Activated T-helper 17 cell treated with anti-CD3 and anti-CD28 coated beads, Interleukin-2, amount 50 U/mL, for 72 hours (primary cell): Measurements from ENCODE around the gene NAT16. TPM values are rescaled to one million over a fixed set of nuclear protein-coding genes. Genes with fewer than 3 reads are reported as not detected.

Experiments
- ATAC-seq: fragments of 150-1000 bp; cut with Tn5 transposase; replicated peaks from 2 replicates; pipeline ENCODE4 v1.10.0; 2021; ENCODE audit warnings: mild to moderate bottlenecking, moderate library complexity
- H3K27ac Mint-ChIP-seq: one replicate; pipeline ENCODE4 v1.8.0; 2022; ENCODE audit warnings: mixed read lengths
- H3K27me3 Mint-ChIP-seq: one replicate; pipeline ENCODE4 v1.8.0; 2022; ENCODE audit warnings: mixed read lengths
- H3K36me3 Mint-ChIP-seq: one replicate; pipeline ENCODE4 v1.8.0; 2022; ENCODE audit warnings: low read depth, mild to moderate bottlenecking, mixed read lengths
- H3K4me1 Mint-ChIP-seq: one replicate; pipeline ENCODE4 v1.8.0; 2022; ENCODE audit warnings: mixed read lengths
- H3K4me3 Mint-ChIP-seq: one replicate; pipeline ENCODE4 v1.8.0; 2022; ENCODE audit warnings: mild to moderate bottlenecking, mixed read lengths
- H3K9me3 Mint-ChIP-seq: one replicate; pipeline ENCODE4 v1.8.0; 2022; ENCODE audit warnings: mixed read lengths
- total RNA-seq, 2 donors: library from RNA; stranded (reverse); gene quantifications; one replicate each; pipeline ENCODE4 v1.2.3, GENCODE V29; 2022

NAT16 gene
- total RNA-seq, 2 donors from 2014 or later, result not detected

DNA sequence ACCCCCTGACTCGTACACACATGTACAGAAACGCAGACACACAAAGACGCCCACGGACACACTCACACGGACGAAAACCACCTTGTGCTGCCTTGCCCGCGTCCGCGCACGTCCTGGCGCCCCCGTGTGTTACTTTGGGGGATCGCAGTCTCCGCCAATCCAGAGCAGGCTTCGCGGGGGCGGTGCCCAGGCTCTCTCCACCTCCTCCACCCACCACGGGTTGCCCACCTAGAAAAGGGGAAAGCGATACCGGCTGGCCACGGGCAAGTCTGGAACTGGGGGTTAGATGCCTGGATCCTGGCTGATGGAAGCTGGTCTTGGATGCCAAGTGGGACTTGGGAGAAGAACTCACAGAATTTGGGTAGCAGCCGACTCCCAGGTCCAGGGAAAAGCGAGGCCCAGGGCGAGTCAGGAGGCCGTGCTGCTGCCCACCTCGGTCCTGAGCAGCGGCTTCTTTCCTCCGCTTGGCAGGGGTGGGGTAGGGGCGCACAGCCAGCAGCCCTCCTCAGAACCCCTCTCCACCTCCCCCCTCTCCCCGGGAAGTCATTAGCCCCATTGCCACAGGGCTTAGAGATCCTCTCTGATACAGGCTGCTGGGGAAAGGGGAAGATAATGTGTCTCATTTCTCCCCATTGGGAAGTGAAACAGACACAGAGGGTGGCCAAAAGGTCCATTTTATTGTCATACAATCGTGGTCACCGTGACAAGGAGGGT lies 10.1 kb downstream of the NAT16 start:
- H3K36me3 Mint-ChIP-seq, result peaks cover 9% of the 10 kb centered on the region
- H3K4me1 Mint-ChIP-seq, result peaks cover 54% of the 10 kb centered on the region
- no peaks in the 10 kb centered on the region for H3K9me3 Mint-ChIP-seq
- no peak overlapping the region for H3K27ac Mint-ChIP-seq
- peak overlapping the region; percentile 60 for H3K4me3 Mint-ChIP-seq
- ATAC-seq, result peak; percentile 37
- peaks cover 64% of the 10 kb centered on the region for H3K27me3 Mint-ChIP-seq

DNA sequence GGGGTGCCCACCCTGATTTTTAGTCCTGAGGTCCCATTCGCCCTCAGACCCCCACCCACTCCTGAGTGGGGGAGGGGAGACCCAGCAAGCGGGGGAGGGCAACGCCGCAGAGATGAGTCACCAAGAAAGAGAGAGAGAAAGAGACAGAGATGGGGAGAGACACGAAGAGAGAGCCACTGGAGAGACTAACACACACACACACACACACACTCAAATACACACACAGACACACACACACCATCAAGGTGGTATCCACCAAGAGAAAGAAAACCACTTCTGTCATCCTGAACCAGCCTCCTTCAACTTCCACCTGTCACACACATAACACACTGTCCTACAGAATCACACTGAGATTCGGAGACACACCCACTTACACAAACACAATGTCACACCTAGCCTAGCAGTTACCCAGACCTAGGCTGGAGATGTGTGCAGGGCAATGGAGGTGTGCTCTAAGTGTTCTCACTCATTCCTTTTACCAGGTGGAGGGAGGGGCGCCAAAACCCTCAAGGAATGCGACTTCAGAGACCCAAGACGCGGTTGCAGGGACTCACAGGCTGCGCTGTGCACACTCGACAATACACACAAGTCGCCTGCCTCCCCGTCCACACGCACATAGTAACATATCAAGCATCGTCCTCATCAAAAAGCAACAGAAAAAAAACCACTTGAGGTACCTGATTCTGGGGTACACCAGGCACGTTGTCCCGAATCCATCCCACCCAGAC lies 10.8 kb downstream of the NAT16 start:
- Mint-ChIP-seq H3K9me3 (no peaks in the 10 kb centered on the region), H3K4me3 (peak overlapping the region; percentile 54), H3K27me3 (peaks cover 61% of the 10 kb centered on the region), H3K36me3 (peaks cover 11% of the 10 kb centered on the region), H3K27ac (peak overlapping the region; percentile 1), H3K4me1 (peaks cover 54% of the 10 kb centered on the region)
- ATAC-seq, result no peak

DNA sequence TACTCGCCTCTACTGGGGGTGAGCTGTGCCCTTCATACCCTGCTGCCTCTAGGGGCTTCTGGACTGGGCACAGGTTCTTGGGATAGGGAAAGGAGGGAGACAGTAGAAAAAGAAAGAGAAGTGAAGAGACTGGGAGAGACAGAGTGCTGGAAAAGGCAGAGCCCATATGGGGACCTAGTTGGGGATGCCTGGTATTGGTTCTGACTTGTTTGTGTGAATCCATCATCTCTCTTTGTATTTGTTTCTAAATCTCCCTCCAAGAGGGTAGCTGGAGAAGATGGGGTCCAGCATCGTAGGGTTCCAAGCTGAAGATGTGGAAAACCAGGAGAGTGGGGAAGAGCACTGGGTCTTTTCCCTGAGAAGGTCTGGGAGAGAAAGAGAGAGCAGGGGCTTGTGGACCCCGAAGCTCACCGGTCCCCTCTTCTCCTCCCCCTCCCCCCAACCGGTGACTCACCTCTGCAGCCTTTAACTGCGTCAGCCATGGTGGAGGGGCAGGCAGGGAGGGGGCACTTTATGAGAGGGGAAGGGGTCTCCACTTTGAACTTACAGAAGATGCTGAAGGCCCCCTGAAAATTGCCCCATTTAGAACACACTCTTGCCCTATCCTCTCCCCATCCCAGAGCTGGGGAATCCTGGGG lies 11.6 kb downstream of the NAT16 start:
- H3K27ac Mint-ChIP-seq, result no peak overlapping the region
- H3K36me3 Mint-ChIP-seq, result peaks cover 11% of the 10 kb centered on the region
- peaks cover 50% of the 10 kb centered on the region for H3K4me1 Mint-ChIP-seq
- H3K4me3 Mint-ChIP-seq, result peak overlapping the region; percentile 54
- no peak for ATAC-seq
- H3K27me3 Mint-ChIP-seq, result peaks cover 56% of the 10 kb centered on the region
- no peaks in the 10 kb centered on the region for H3K9me3 Mint-ChIP-seq

DNA sequence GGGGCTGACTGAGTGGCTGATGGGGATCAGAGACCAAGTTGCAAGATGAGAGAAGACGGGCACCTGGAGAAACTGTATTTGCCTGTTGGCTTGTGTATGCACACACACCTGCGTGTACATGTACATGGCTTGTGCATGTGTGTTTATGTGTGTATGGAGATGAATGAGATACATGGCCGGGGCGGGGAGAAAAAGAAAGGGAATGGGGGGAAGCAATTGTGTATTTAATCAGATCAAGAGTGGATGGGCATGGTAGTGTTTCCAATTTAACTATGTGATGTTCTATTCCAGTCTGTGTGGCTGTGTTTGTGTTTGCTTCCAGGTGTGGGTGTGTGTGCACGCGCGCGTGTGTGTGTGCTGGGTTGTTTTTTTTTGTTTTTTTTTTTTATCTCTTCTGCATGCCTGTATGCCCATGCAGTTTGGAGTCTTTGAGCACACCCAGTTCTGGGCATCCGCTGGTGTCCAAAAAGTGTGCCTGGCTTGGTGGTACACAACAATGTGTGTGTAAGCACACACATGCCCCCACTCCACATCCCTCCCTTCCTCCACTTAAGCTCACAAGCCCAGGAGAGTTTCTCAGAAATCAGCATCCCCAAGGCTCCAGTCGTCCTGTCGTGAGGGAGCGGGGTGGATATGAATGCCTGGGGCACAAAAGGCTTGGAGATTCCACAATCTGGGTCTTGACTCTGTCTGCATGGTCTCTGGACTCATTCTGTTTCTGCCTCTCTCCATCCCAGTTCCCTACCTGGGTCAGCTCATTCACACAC lies 12.3 kb downstream of the NAT16 start:
- ATAC-seq, result no peak
- H3K4me1 Mint-ChIP-seq, result peaks cover 50% of the 10 kb centered on the region
- no peak overlapping the region for H3K27ac Mint-ChIP-seq
- H3K27me3 Mint-ChIP-seq, result peaks cover 54% of the 10 kb centered on the region
- H3K4me3 Mint-ChIP-seq, result peak overlapping the region; percentile 91
- H3K36me3 Mint-ChIP-seq, result peaks cover 11% of the 10 kb centered on the region
- H3K9me3 Mint-ChIP-seq, result no peaks in the 10 kb centered on the region

DNA sequence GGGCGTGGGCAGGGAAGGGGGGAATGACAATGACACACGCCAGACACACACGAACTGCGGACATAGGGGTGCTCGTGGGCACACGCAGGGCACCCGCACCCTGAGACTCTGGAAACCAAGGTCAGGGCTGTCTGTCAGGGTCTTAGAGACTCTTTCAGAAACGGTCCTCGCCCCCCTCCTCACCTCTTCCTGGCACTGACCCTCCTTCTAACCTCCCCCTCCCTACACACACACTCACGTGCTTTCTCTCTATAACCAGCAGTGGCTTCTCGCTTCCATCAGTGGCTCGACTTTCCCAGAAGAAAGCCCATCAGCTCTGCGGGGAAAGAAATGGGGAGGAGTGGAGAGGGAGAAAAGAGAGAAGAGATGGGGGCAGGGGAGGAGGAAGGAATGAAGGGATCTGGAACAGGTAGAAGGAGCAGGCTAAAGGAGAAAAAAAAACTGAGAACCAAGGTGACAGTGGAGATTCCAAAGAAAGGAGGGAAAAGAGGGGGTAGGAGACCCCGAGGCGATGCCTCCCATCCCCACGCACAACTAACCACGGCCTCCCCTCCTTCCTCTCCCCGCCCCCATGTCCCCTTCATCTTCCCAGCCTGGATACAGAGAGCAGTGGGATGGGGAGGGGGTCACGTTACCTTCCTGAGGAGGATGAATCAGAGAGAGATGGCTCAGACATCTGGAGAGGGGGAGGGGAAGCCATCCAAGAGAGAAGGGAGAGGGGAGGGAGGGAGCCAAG lies 13.0 kb downstream of the NAT16 start:
- Mint-ChIP-seq H3K9me3 (no peaks in the 10 kb centered on the region), H3K4me1 (peaks cover 50% of the 10 kb centered on the region), H3K27ac (no peak overlapping the region), H3K36me3 (peaks cover 16% of the 10 kb centered on the region), H3K27me3 (peaks cover 52% of the 10 kb centered on the region), H3K4me3 (peak overlapping the region; percentile 91)
- ATAC-seq, result no peak

DNA sequence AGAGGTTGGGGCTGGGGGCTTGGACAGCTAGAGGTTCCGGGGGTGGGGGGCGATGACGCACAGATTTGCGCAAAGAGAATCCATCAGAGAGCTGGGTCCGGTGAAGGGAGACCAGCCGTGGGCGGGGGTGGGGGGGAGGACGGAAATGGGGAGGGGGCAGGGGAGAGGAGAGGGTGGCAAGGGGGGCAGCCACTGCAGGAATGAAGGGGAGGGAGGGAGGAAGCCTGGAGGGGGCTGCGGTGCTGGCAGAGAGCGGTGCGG lies 13.5 kb downstream of the NAT16 start:
- peaks cover 48% of the 10 kb centered on the region for H3K27me3 Mint-ChIP-seq
- peak overlapping the region; percentile 91 for H3K4me3 Mint-ChIP-seq

DNA sequence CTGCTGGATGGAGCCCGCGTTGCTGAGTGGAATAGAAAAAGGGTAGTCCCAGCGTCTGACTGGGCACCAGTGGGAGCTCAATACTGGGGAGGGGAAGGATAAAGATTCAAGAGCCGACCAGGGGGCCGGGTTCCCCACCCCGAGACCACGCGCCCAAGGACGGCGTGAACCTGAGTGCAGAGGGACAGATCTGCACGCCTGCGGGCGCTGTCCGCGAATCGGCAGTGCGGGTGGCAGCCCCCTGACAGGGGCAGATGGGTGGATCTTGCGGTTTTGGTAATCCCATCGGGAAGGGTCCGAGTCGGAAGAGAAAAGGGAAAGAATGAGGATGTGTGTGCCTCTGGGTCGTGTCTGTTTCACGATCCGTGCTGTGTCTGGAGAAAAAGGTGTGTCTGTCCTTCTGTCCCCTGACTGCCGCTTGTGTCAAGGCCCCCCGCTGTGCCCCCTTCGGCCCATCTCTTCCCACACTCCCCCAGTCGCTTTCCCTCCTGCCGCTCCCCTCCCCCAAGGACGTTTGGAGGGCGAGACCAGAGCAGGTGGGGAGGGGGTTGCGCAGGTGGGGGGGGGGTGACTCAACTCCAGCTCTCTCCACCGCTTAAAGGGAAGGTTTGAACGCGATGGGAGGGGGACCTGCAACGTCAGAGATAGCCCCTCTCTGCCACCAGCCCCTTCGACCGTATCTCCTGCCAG lies 14.0 kb downstream of the NAT16 start:
- Mint-ChIP-seq H3K27me3 (peaks cover 48% of the 10 kb centered on the region), H3K4me3 (peak overlapping the region; percentile 91), H3K36me3 (peaks cover 23% of the 10 kb centered on the region), H3K4me1 (peaks cover 42% of the 10 kb centered on the region), H3K27ac (peak overlapping the region; percentile 38), H3K9me3 (no peaks in the 10 kb centered on the region)
- ATAC-seq, result no peak

More for the DNA sequence above, 13.5 kb downstream of the NAT16 start:
- ATAC-seq, result no peak
- Mint-ChIP-seq H3K9me3 (no peaks in the 10 kb centered on the region), H3K36me3 (peaks cover 19% of the 10 kb centered on the region), H3K4me1 (peaks cover 46% of the 10 kb centered on the region), H3K27ac (no peak overlapping the region)

DNA sequence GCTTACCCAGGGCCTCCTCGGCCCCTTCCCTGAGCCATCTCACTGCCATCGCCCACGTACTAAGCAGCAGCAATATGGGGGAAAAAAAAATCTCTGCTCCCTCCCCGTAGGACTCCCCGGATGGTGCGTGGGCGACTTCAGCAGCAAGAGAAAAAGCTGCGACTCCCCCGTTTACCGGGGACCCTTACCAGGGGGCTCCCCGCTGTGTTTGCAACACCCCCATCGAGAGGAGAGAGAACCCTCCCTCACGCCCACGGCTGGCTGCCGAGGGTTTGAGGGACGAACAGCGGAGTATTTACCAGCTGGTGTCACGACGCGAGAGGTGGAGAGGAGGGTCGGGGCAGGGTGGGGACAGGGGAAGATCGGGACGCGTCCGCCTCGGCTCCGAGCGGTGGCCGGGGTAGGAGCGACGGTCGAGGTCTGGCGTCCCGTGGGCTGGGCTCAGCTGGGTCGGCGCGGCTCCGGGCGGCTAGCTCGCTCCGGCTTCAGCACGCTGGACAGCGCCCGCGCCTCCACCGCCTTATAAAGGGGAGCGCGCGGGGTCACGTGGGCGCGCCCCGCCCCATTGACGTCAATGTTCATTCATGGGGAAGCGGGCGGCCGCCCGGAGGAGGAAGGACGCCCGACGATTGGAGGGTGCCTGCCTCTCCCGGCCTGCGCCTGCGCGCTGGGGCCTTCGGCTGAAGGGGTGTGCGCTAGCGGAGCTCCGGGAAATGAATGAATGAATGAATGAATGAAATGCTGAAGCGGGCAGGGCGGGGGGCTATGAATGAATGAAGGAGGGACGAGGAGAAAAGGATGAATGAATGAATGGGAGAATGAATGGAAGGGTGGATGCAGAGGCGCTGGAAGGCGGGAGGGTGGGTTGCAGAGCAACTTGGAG lies 14.8 kb downstream of the NAT16 start, which contains the start of gene VGF:
TSS of gene VGF (minus strand) at position 495 of the 883 bp plus-strand sequence. CDS start 726 bp downstream, outside the sequence.
- Mint-ChIP-seq H3K4me1 (peaks cover 35% of the 10 kb centered on the region), H3K36me3 (peaks cover 31% of the 10 kb centered on the region), H3K27me3 (peaks cover 40% of the 10 kb centered on the region), H3K9me3 (no peaks in the 10 kb centered on the region), H3K4me3 (peak within 1 kb of the TSS; percentile 91), H3K27ac (peak within 1 kb of the TSS; percentile 38)
- peak; percentile 92 for ATAC-seq

DNA sequence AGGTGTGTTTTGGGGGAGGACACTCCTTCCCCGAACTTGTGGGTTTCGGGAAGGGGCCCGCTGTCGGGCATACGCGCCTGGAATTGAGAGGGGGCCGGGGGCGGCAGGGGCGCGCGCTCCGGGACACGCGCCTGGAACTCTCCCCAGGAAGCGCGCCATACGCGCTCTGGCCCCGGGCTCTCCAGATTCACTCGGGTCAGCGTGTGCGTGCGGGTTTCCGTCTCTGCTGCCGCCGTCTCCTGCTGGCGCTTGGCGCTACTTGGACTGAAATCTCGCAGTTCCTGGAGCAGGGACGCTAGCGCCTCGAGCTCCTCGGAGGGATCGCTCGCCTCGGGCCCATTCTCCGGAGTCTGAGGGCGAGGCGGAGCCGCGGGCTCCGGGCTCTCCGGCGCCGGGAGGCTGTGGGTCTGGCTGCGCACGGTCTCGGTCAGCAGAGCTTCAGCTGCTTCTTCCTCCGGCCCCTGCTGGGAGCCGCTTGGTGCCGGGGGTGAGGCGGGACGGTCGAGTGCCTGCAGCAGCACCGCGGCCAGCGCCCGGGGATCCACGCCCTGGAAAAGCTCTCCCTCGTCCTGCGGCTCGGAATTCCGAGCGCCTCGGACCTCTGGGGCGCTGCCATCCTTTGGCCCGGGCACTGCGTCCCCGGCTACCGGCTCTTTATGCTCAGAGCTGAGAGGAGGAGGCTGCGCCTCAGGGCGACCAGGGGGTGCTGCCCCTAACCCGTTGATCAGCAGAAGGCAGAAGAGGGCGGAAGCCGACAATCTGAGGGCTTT lies 15.8 kb downstream of the NAT16 start:
- Mint-ChIP-seq H3K27ac (no peak overlapping the region), H3K4me1 (peaks cover 28% of the 10 kb centered on the region), H3K9me3 (no peaks in the 10 kb centered on the region), H3K4me3 (peak overlapping the region; percentile 91), H3K36me3 (peaks cover 42% of the 10 kb centered on the region), H3K27me3 (peaks cover 34% of the 10 kb centered on the region)
- no peak for ATAC-seq

DNA sequence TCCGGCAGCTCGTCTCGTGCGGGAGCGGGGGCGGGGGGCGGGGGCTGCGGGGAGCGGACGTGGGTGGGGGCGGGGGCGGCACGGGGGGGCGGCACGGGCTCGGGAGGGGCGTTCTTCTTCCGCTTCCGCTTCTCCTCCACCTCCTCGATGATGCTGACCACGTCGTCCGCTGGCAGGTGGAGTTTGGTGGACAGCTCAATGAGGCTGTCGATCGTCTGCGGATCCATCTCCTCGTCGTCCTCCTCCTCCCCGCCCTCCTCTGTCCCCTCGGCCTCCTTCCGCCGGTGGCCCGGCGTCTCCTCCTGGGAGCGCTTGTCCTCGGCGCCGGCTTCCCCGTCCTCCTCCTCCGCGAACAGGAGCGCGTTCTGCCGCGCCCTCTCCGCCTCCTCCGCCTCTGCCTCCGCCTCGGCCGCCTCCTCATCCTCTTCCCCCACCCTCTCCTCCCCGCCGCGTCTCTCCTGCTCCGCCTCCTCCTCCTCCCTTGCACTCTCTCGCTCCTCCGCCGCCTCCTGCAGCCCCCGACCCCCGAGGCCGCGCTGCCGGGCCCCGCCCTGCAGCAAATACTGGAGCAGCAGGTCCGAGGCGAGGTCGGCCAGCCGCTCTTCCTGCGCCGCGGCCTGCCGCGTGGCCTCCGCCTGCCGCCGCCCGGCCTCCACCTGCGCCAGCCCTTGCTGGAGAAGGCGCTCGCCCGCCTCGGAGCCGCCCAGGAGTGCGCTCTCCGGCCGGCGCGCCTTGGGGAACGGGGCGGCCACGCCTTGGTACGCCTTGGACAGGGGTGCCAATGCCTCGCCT lies 16.6 kb downstream of the NAT16 start:
- peaks cover 23% of the 10 kb centered on the region for H3K4me1 Mint-ChIP-seq
- no peaks in the 10 kb centered on the region for H3K9me3 Mint-ChIP-seq
- H3K27me3 Mint-ChIP-seq, result peaks cover 29% of the 10 kb centered on the region
- H3K27ac Mint-ChIP-seq, result no peak overlapping the region
- peak overlapping the region; percentile 65 for H3K4me3 Mint-ChIP-seq
- ATAC-seq, result peak; percentile 3
- H3K36me3 Mint-ChIP-seq, result peaks cover 50% of the 10 kb centered on the region

DNA sequence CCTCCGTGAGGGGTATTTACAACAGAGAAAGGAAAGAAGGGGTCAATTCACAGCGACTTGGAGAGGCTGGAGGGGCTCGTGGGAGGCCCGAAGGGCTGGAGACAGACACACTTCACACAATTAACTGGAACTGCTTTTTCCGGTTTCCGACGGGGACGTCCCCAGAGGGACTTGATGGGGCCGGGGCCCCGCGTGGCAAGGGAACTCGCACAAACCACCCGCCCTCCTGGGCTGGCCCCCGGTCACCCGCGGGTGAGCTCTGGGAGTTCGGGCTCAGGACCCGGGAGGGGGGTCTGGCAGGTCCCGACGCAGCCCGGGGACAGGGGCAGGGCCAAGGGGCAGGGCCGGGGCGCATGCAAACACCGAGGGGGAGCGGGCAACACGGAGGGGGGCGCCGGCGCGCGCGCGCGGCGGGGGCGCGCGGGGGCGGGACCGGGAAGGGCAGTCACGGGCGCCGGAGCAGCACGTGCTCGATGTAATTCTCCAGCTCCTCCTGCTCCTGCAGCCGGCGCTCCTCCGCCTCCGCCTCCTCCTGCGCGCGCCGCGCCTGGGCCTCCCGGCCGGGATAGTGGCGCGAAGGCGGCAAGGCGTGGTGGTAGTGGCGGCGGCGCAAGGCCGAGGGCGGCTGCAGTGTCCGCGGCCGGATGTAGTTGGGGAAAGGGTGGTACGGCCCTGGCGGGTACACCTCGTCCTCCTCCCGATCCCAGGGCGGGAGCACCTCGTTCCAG lies 17.4 kb downstream of the NAT16 start:
- Mint-ChIP-seq H3K27ac (no peak overlapping the region), H3K36me3 (peaks cover 57% of the 10 kb centered on the region), H3K4me1 (peaks cover 18% of the 10 kb centered on the region), H3K27me3 (peaks cover 23% of the 10 kb centered on the region), H3K4me3 (peak overlapping the region; percentile 65), H3K9me3 (no peaks in the 10 kb centered on the region)
- ATAC-seq, result peak; percentile 4
